Panc1 (cell line): ENCODE results near the gene HELLS. TPM values are rescaled to one million over a fixed set of nuclear protein-coding genes. Genes with fewer than 3 reads are reported as not detected.

Source experiments
- ATAC-seq: fragments of 200-7000 bp; cut with Tn5 transposase; 2 replicates; pipeline ENCODE4 v1.9.1; 2020; ENCODE audit warnings: mild to moderate bottlenecking, moderate library complexity
- BruUV-seq: library from RNA; stranded (reverse); fragments of 400-500 nt; replicated peaks from 2 replicates; lab custom pipeline; 2021; lab: Mats Ljungman, UMichigan
- CTCF ChIA-PET: fragments of 300-600 bp; sonication (Branson Sonifier 250); formaldehyde crosslinking; loops from one replicate; lab custom pipeline; 2022; ENCODE audit warnings: antibody characterized with exemption; lab: Charles Lee
- POLR2A ChIA-PET: fragments of 300-600 bp; sonication (Branson Sonifier 250); formaldehyde crosslinking; loops from one replicate; lab custom pipeline; 2022; ENCODE audit warnings: antibody characterized with exemption; lab: Charles Lee
- DNase-seq: peaks from one replicate; pipeline ENCODE4 v3.0.0-alpha.2; 2010; ENCODE audit warnings: low read depth, low spot score
- H3K27ac ChIP-seq: 2 replicates; pipeline ENCODE4 v1.5.1; 2011; ENCODE audit warnings: mild to moderate bottlenecking, low read length, inconsistent platforms
- H3K27me3 ChIP-seq: fragments of 200-500 bp; sonication (Bioruptor generic); 2 replicates; pipeline ENCODE4 v1.6.0; 2014; ENCODE audit warnings: low read length, inconsistent platforms; ENCODE audit not compliant: control insufficient read depth, insufficient read depth
- H3K36me3 ChIP-seq: fragments of 200-500 bp; sonication (Bioruptor generic); 2 replicates; pipeline ENCODE4 v1.5.1; 2014; ENCODE audit warnings: inconsistent platforms, mild to moderate bottlenecking, low read length, moderate library complexity; ENCODE audit not compliant: control insufficient read depth, insufficient read depth
- H3K4me1 ChIP-seq: 2 replicates; pipeline ENCODE4 v1.5.1; 2011; ENCODE audit warnings: inconsistent platforms, mild to moderate bottlenecking, low read length, moderate library complexity; ENCODE audit not compliant: control insufficient read depth, insufficient read depth
- H3K4me3 ChIP-seq, 2 experiments: 2 replicates each; pipeline ENCODE4 v1.5.1; 2011 to 2012; ENCODE audit warnings: low read depth in 2 of 2, low read length in 2 of 2, mild to moderate bottlenecking in 2 of 2, inconsistent platforms in 1 of 2, moderate library complexity in 1 of 2
- H3K9me3 ChIP-seq: fragments of 200-500 bp; sonication (Bioruptor generic); 2 replicates; pipeline ENCODE4 v1.5.1; 2014; ENCODE audit warnings: low read depth, mild to moderate bottlenecking, inconsistent platforms, low read length, moderate library complexity; ENCODE audit not compliant: control insufficient read depth, insufficient read depth
- POLR2AphosphoS5 ChIP-seq: IDR thresholded peaks from 2 replicates; pipeline ENCODE4 v1.6.1; 2012; ENCODE audit warnings: mild to moderate bottlenecking, low read depth, low read length, moderate library complexity
- SIN3A ChIP-seq: IDR thresholded peaks from 2 replicates; pipeline ENCODE4 v1.6.1; 2012; ENCODE audit warnings: low read depth, mild to moderate bottlenecking, low read length, moderate library complexity, borderline replicate concordance; ENCODE audit not compliant: insufficient read depth
- TCF7L2 ChIP-seq: IDR thresholded peaks from 2 replicates; pipeline ENCODE4 v1.6.1; 2011; ENCODE audit warnings: mild to moderate bottlenecking, low read depth, low read length, inconsistent platforms
- in situ Hi-C: cut with HindIII; loops from 2 replicates; pipeline ENCODE4 v1.10.0; 2016; ENCODE audit warnings: low sequenced_read_pairs, low pct_unique_long_range_greater_than_20kb
- intact Hi-C: fragments of 100-400 bp; cut with micrococcal nuclease; formaldehyde crosslinking; loops from one replicate; pipeline ENCODE4 v1.10.0; 2022; ENCODE audit not compliant: unreplicated experiment
- total RNA-seq: library from RNA; stranded (reverse); gene quantifications from one replicate; pipeline ENCODE4 v1.2.1, GENCODE V29; 2021; ENCODE audit not compliant: unreplicated experiment
- TF ChIP-seq, protein P1 (sequence below): fragments of 450-650 bp; IDR thresholded peaks from 2 replicates; pipeline ENCODE4 v1.5.1; 2017; ENCODE audit warnings: mild to moderate bottlenecking
- TF ChIP-seq, protein P2 (sequence below), 2 experiments: IDR thresholded peaks; 2 replicates each; pipeline ENCODE4 v1.6.1; 2011 to 2012; ENCODE audit warnings: low read depth in 2 of 2, control low read depth in 1 of 2, low read length in 1 of 2, mild to moderate bottlenecking in 1 of 2, moderate library complexity in 1 of 2; ENCODE audit not compliant: insufficient read depth in 1 of 2

HELLS gene
- total RNA-seq, 1 experiment from 2014 or later = 145 TPM

DNA sequence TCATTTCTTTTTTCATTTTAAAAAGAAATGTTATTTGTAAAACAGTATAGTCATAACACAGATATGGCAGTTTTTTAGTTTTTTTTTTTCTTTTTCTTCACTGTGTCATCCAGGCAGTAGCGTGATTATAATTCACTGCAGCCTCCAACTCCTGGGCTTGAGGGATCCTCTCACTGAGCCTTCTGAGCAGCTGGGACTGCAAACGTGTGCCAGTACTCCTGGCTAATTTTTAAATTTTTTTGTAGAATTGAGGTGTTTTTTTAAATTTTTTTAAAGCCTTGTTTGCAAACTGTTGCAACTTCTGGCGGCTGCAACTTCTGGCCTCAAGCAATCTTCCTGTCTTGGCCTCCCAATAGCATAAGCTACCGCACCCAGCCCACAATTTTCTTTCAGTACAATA, 63.0 kb downstream of the HELLS start:
- POLR2A ChIA-PET = no interaction called here
- CTCF ChIA-PET = no interaction called here
- no peaks in the 10 kb centered on the region for H3K4me1 ChIP-seq
- no peak for DNase-seq
- no peaks in the 10 kb centered on the region for H3K9me3 ChIP-seq
- H3K4me3 ChIP-seq = no peak overlapping the region
- no peak overlapping the region for H3K27ac ChIP-seq
- in situ Hi-C loops (no loop called here), intact Hi-C loops (no loop called here)
- H3K27me3 ChIP-seq = no peaks in the 10 kb centered on the region
- TF ChIP-seq SIN3A (no peak), TCF7L2 (no peak), POLR2AphosphoS5 (no peak)
- TF ChIP-seq, protein P1, sequence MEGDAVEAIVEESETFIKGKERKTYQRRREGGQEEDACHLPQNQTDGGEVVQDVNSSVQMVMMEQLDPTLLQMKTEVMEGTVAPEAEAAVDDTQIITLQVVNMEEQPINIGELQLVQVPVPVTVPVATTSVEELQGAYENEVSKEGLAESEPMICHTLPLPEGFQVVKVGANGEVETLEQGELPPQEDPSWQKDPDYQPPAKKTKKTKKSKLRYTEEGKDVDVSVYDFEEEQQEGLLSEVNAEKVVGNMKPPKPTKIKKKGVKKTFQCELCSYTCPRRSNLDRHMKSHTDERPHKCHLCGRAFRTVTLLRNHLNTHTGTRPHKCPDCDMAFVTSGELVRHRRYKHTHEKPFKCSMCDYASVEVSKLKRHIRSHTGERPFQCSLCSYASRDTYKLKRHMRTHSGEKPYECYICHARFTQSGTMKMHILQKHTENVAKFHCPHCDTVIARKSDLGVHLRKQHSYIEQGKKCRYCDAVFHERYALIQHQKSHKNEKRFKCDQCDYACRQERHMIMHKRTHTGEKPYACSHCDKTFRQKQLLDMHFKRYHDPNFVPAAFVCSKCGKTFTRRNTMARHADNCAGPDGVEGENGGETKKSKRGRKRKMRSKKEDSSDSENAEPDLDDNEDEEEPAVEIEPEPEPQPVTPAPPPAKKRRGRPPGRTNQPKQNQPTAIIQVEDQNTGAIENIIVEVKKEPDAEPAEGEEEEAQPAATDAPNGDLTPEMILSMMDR = no peak
- TF ChIP-seq, protein P2, sequence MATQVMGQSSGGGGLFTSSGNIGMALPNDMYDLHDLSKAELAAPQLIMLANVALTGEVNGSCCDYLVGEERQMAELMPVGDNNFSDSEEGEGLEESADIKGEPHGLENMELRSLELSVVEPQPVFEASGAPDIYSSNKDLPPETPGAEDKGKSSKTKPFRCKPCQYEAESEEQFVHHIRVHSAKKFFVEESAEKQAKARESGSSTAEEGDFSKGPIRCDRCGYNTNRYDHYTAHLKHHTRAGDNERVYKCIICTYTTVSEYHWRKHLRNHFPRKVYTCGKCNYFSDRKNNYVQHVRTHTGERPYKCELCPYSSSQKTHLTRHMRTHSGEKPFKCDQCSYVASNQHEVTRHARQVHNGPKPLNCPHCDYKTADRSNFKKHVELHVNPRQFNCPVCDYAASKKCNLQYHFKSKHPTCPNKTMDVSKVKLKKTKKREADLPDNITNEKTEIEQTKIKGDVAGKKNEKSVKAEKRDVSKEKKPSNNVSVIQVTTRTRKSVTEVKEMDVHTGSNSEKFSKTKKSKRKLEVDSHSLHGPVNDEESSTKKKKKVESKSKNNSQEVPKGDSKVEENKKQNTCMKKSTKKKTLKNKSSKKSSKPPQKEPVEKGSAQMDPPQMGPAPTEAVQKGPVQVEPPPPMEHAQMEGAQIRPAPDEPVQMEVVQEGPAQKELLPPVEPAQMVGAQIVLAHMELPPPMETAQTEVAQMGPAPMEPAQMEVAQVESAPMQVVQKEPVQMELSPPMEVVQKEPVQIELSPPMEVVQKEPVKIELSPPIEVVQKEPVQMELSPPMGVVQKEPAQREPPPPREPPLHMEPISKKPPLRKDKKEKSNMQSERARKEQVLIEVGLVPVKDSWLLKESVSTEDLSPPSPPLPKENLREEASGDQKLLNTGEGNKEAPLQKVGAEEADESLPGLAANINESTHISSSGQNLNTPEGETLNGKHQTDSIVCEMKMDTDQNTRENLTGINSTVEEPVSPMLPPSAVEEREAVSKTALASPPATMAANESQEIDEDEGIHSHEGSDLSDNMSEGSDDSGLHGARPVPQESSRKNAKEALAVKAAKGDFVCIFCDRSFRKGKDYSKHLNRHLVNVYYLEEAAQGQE (IDR thresholded peaks at IDR 0.05; ENCODE audit: insufficient read depth in 1 of 2, low read depth in 2 of 2, low read length in 1 of 2) = no peak
- H3K36me3 ChIP-seq = peaks cover 12% of the 10 kb centered on the region; the same call in 1 of the 2 replicates
- no peak for ATAC-seq
- no TSS peak for BruUV-seq

DNA sequence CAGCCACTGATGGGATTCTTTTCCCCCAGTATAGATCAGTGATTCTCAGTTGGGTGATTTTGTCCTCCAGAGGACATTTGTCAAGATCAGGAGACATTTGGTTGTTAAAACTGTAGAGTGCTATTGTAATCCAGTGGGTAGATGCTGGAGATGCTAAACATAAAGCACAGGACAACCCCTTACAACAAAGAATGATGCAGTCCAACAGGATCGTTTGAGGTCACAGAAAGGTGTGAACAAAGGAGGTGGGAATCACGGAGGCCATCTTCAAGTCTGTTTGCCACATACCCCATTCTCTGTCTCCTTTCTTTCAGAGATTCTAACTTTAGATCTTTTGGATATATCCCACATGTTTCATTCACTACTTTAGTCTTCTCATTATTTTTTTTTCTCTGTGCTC, 69.0 kb downstream of the HELLS start:
- no TSS peak for BruUV-seq
- intact Hi-C loops = no loop called here

More for the DNA sequence above, 69.0 kb downstream of the HELLS start:
- H3K4me1 ChIP-seq = peaks cover 5% of the 10 kb centered on the region; the same call in 1 of the 2 replicates
- ChIA-PET CTCF (no interaction called here), POLR2A (no interaction called here)
- DNase-seq (no peak), ATAC-seq (no peak)
- H3K9me3 ChIP-seq = no peaks in the 10 kb centered on the region
- no peaks in the 10 kb centered on the region for H3K27me3 ChIP-seq
- no peaks in the 10 kb centered on the region for H3K36me3 ChIP-seq
- TF ChIP-seq, protein P1 = no peak
- TF ChIP-seq TCF7L2 = no peak
- TF ChIP-seq, protein P2 (IDR thresholded peaks at IDR 0.05; ENCODE audit: insufficient read depth in 1 of 2, low read depth in 2 of 2, low read length in 1 of 2) = no peak
- TF ChIP-seq POLR2AphosphoS5 = no peak
- TF ChIP-seq SIN3A = no peak
- H3K4me3 ChIP-seq = no peak overlapping the region
- no peak overlapping the region for H3K27ac ChIP-seq
- in situ Hi-C loops = no loop called here
